NCI-H1436 treated with DMSO at 0.1 percent for 48 hours (cell line): Measurements from ENCODE around the gene CCND1.

Experiments used
- DNase-seq: peaks from one replicate; lab custom pipeline; 2025; lab: John Stamatoyannopoulos, UW

Gene CCND1

GRCh38 chr11:69640995-69641581, at the start of gene CCND1:
CCND1 (plus strand) TSS chr11:69641156; CDS start chr11:69641314, 158 bp downstream.
- no peak for DNase-seq

GRCh38 chr11:69592986-69593650, 47.8 kb upstream of the CCND1 start:
- DNase-seq, result no peak

DNA sequence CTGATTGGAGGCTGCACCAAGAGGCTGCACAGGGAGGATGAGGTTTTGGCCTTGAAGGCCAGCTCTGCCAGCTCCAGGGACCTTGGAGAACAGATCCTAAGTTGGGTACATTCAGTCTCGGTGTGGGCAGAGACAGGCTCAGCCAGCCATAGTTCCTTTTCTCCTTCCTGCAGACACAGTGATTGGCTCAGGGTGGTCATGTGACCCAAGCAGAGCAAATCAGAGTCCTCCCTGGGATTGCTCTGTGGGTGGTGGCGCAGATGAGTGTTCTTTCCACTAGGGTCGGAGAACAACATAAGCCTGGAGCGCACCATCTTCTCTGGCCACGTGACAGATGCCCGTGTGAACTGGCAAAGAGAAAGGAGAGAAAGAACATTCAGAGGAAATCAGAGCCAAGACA, 47.1 kb upstream of the CCND1 start:
- no peak for DNase-seq

DNA sequence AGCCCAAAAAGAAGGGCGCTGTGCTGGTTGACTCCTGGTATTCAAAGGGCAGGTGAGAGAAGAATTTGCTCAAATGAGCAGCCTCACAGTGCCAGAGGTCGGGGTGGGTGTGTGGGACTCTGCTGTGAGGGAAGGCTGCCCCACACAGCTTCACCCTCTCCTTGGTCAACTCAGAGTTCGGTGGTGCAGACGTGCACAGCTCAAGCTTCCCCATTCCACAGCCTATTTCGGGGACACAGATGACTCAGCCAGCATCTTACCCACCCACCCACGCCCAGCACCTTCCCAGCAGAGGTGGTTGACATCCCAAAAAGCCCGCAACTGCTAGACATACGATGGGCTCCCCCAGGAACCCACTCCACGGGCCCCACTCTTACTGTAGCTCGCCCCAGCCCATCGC, 46.5 kb upstream of the CCND1 start:
- DNase-seq, result no peak

DNA sequence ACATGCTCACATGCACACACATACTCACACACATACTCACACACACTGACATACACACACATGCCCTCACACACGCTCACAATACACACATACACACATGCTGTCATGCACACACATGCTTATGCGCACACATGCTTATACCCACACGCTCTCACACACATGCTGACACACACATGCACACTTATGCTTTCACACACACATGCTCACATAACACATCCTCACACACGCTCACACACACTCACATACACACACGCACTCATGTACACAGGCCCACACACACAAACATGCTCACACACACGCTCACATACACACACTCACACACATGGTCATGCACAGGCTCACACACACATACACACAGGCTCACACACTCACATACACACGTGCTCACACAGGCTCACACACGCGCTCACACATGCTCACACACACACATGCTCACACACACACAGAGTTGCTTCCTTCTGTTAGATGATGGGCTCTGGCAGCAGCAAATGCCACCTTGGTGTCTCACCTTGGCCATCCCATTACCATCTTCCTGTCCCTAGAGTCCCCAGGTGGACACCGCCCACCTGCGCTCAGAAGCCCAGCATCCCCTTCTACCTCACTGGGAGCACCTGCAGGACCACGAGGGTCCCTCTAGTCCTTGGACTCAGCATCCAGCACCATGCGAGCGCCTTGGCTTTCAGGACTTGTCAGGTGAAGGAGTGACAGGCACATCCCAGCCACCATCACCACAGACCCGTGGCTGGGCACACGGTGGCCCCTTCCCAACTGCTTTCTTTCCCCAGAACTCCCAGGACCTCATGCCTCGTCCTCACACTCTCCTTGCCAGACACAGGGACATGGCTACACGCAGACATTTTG, 44.9 kb upstream of the CCND1 start:
- DNase-seq, result no peak

DNA sequence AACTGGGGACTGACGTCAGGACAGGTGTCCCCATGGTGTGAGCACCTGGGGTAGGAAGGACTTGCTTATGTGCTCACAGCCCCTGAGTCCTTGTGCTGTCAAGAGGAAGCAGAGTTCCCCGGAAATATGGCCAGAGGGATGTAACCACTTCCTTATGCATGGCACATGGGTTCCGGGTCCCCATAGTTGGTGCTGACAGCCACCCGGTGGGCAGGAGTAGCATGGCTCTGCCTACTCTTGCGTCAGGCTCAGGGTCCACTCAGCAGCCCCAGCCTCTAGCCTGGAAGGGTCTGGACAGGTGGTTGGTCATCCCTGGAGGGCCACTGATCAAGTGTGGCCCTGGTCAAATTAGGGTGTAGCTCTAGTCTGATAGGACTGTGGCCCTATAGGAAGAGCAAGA, 42.8 kb upstream of the CCND1 start:
- DNase-seq, result no peak

DNA sequence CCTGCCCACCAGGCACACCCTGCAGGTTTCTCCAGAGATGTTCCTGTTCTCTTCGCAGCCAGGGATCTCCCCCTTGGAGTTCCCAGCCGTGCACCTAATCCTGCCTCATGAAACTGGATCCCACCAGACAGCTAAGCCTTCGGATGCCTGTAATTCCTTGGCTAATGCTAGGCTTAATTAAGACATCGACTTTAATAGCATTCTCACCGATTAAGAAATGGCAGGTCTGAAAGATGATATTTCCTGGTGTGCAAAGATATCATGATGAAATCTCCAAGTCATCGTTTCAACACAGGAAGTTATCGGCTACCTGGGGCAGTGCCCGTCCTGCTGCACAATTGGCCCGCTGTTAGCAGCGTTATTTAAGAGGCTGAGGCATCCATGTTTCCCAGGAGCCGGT, 41.5 kb upstream of the CCND1 start:
- DNase-seq, result no peak

- DNase-seq, result no peak
Observed at GRCh38 chr11:69600001-69600400, 41.0 kb upstream of the CCND1 start.

DNA sequence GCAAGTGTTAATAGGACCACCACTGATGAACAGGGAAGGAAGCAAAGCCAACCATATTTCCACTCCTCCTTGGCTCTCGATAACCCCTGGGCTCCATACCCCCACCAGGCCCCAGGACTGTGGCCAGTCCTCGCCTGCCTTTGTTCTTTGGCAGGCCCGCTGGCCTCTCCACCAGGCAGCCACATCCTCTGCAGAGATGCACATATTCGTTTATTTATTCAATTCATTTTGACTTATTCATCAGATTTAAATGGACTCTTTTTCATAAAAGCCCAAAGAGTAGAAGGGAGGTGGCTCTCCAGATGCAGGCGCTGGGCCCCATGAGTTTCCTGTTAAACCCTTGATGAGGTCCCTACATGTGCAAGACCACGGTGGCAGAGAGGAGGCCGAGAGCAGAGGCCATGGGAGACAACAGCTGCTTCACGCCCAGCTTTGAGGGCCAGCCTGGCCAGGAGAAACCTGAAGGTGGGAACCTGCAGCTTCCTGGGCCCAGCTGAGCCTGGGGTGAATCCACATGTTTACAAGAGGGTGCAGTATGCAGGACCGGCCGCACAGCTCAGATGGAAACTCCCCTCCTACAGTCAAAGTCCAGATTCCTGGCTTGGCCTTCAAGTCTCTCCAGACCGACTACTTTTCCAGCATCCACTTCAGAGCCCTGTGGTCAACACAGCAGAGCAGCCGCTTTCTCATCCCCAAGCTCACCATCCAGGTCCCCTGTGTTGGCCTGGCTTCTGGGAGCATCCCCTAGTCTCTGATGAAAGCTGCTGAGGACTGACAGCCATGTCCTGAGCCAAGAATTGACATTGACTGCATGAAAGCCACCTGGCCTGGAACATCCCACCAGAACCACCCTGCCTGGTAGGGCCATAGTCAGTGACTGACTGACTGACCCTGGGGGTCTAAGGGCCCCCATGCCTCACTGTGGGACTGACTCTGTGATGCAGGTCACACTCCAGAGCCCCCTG, 39.7 kb upstream of the CCND1 start:
- DNase-seq, result no peak

- DNase-seq, result no peak
Observed at GRCh38 chr11:69603111-69603836, 37.7 kb upstream of the CCND1 start.

DNA sequence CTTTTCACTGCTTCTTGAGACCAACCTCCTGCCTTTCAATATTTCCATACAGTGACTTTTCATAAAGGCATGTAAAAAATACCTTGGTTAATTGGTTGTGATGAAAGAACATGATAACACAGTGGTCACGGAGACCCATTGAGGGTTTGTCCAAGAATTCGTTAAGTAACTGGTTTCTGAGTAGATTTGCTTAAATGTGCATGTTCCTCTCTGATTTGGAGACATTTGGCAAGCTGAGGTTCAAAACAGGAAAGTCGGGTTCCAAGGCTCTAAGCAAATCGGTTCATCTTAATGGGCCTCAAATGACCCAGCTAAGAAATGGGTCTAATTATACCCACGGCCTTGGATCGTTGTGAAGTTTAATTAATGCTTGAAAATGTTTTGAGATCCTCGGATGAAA, 36.9 kb upstream of the CCND1 start:
- no peak for DNase-seq

- DNase-seq, result no peak
Observed at GRCh38 chr11:69605737-69606526, 35.0 kb upstream of the CCND1 start.

DNA sequence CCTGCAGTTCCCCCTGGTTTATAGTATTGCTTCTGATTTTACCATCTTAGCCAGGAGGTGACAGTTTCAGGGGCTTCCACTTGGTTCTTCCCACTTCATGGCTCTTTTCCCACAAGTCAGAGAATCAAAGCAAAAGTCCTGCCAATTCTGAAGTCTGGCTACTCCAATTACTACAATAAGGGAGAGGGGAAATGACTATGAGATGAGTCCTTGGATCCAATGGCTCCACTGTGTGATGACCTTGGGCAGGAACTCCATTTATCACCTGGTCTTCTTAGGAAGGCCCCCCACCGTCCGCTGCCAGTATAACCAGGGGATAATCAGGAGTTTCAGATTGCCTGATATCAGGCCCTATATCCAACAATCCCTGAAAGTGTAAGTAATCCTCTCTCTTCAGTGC, 31.6 kb upstream of the CCND1 start:
- no peak for DNase-seq

DNA sequence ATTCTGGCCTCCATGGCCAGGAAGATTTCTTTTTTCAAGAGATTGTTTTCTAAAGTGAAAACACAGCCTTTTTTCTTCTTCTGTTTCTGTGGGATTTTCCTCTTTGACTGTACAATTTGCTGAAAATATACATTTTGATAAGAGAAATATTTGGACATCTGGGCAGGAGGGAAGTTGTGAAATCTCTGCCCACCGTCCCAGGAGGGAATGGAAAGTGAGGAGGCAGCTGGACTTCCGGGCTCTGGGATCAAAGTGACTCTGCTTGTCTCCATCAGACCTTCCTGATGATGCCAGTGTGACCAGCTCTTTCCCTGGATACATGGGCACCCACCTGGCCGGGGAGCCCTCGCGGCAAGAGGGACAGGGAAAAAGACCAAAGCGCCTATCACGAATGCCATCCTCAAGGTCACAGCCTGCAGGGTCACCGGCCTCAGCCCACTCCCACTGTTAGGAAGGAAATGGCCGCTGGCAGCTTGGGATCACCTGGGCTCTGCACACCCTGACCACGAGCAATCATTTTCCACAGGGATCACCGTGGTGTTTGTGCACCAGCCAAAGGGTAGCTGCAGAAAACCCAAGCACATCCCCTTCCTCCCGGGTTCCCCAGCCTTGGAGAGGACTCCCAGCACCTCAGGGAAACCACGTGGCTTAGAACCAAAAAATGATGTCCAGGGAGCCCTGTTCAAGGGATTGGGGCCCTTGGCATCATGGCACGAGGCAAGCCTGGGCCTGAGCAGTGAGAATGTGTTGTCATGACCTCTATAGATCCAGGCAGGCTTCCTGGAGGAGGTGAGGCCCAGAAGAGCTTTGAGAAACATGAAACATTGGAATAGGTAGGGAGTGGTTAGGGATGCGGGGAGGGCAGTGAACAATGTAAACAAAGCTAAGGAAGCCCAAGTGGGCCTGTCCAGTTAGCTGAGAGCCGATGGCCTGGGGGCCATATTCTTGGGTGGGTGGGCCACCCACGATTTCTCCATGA, 29.1 kb upstream of the CCND1 start:
- DNase-seq, result no peak

DNA sequence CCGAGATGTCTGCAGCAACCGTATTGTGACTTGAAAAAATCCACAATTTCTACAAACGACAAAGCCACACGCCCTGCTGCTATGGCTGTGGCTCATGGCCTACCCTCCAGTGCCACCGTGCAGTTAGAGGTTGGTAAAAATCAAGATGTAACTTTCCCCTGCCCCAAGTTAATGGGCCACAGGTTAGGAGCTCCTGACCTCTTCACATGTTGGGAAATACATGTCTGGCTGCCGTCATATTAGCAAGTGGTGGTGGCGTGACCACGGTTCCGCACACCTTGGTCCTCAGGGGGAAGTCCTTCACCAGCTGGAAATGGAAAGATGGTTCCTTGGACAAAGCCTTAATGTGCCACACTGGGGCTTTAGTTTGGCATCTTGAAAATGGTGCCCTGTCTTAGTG, 27.4 kb upstream of the CCND1 start:
- DNase-seq, result no peak

DNA sequence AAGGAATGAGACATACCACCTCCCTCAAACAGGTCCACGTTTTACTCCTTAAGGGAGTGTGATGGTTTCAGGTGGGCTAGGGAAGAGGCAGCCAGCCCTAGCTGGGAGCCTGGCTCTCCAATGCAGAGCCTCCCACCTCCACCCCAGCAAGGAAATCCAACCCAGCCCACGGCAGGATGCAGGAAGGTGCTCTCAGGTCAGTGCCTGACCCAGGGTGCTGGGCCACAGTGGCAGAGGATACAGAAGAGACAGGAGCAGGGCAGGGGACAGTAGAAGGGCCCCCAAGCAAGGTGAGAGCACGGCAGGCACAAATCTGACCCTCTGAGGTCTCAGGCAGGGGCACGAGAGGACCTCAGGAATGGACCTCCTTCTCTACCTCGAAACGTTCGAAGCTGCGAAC, 26.9 kb upstream of the CCND1 start:
- no peak for DNase-seq

DNA sequence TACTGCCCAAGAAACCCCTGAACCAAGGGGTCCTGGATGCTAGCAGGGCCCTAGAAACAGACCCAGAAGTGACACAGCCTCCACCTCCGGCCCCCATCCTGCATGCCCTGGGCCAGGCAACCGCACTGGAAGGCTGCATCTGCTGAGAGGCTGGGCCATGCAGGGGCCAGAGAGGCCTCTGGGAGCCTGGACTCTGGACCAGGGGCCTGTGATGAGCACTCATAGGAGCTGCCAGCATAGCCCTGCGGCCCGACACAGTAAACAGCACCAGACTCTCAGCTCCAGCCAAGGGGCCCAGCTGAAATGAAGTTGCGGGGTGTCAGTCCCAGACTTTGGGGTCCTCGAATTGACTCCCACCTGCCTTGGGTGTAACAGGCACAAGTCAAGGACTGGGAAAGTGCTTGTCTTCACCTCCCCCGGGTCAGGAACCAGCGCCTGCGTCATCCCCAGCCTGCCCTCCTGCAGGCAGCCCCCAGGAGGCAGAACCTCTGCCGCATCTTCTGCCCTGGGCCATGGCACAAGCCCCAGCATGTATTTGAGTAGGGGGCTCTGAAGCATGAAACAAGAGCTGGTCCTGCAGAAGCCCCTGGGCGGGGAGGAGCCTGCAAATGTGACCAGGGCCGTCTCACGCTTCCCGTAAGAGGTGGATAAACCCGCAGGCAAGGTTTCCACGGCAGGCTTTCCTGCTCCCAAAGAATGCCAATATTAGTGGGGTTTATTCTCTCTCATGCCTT, 25.2 kb upstream of the CCND1 start:
- no peak for DNase-seq

DNA sequence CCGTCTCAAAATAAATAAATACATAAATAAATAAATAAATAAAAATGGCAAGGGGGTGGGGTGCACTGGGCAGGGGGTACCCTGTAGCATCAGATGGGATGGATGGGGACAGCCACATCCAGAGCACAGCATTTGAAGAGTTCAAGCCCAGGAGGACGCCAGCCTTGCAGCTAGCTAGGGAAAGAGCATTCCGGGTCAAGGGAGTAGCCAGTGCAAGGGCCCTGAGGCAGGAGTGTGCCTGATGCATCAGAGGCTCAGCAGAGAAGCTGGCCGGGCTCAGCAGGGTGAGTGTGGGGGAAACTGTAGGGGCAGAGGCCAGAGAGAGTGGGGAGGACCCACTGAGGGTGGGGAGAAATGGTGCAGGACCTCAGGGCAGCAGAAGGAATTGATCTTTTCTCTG, 23.7 kb upstream of the CCND1 start:
- no peak for DNase-seq

GRCh38 chr11:69617682-69618081, 23.3 kb upstream of the CCND1 start:
- DNase-seq, result no peak
